A673 (cell line): ENCODE results near the gene KRT8. TPM values are rescaled to one million over a fixed set of nuclear protein-coding genes. Genes with fewer than 3 reads are reported as not detected.

Experiments used
- BruUV-seq: library from RNA; stranded (reverse); fragments of 400-500 nt; replicated peaks from 2 replicates; lab custom pipeline; 2021; lab: Mats Ljungman, UMichigan
- CTCF ChIA-PET: fragments of 300-600 bp; sonication (Branson Sonifier 250); formaldehyde crosslinking; loops from one replicate; lab custom pipeline; 2022; ENCODE audit warnings: antibody characterized with exemption; lab: Charles Lee
- POLR2A ChIA-PET: fragments of 300-600 bp; sonication (Branson Sonifier 250); formaldehyde crosslinking; loops from one replicate; lab custom pipeline; 2022; ENCODE audit warnings: antibody characterized with exemption; ENCODE audit not compliant: low non-redundant PET; lab: Charles Lee
- DNase-seq: peaks from one replicate; pipeline ENCODE4 v3.0.0-alpha.2; 2015; ENCODE audit warnings: low spot score
- H3K27ac ChIP-seq: fragments of 200-600 bp; sonication (generic); 2 replicates; pipeline ENCODE4 v1.5.1; 2016; ENCODE audit warnings: mixed run types, low read depth, mild to moderate bottlenecking, mixed read lengths, antibody characterized with exemption, low read length; ENCODE audit not compliant: poor library complexity, severe bottlenecking
- H3K27me3 ChIP-seq: fragments of 200-600 bp; sonication (generic); replicated peaks from 2 replicates; pipeline ENCODE4 v1.6.1; 2017; ENCODE audit warnings: mixed run types, low read depth, mild to moderate bottlenecking, mixed read lengths, antibody characterized with exemption, low read length; ENCODE audit not compliant: insufficient read depth, poor library complexity
- H3K36me3 ChIP-seq: fragments of 200-600 bp; sonication (generic); 2 replicates; pipeline ENCODE4 v1.6.1; 2016; ENCODE audit warnings: mixed run types, mild to moderate bottlenecking, mixed read lengths, antibody characterized with exemption, low read length; ENCODE audit not compliant: insufficient read depth, poor library complexity, severe bottlenecking
- H3K4me1 ChIP-seq: fragments of 200-600 bp; sonication (generic); 2 replicates; pipeline ENCODE4 v1.6.1; 2017; ENCODE audit warnings: mixed run types, mild to moderate bottlenecking, mixed read lengths, antibody characterized with exemption, low read length; ENCODE audit not compliant: insufficient read depth, poor library complexity, severe bottlenecking
- H3K4me3 ChIP-seq: fragments of 200-600 bp; sonication (generic); 2 replicates; pipeline ENCODE4 v1.5.1; 2016; ENCODE audit warnings: low read depth, mixed run types, mild to moderate bottlenecking, mixed read lengths, low read length; ENCODE audit not compliant: poor library complexity, severe bottlenecking
- H3K9me3 ChIP-seq: fragments of 200-600 bp; sonication (generic); 2 replicates; pipeline ENCODE4 v1.6.1; 2016; ENCODE audit warnings: mixed run types, low read depth, mild to moderate bottlenecking, mixed read lengths, antibody characterized with exemption, low read length; ENCODE audit not compliant: poor library complexity, severe bottlenecking
- CTCF ChIP-seq: fragments of 300-800, 200-600 bp; sonication (generic); conservative IDR thresholded peaks from 2 replicates; pipeline ENCODE4 v1.5.1; 2017; ENCODE audit warnings: low read depth, mild to moderate bottlenecking, antibody characterized with exemption, low read length, moderate library complexity, mixed read lengths
- EZH2 ChIP-seq: fragments of 200-600 bp; sonication (generic); IDR thresholded peaks from 2 replicates; pipeline ENCODE4 v1.6.1; 2017; ENCODE audit warnings: borderline replicate concordance, low read depth, mild to moderate bottlenecking, mixed read lengths, antibody characterized with exemption, low read length; ENCODE audit not compliant: poor library complexity, severe bottlenecking
- intact Hi-C: fragments of 100-400 bp; cut with micrococcal nuclease; formaldehyde crosslinking; loops from one replicate; pipeline ENCODE4 v1.10.0; 2022; ENCODE audit not compliant: unreplicated experiment
- total RNA-seq: library from RNA; stranded (reverse); gene quantifications from 2 replicates; pipeline ENCODE4 v1.2.3, GENCODE V29; 2021

The KRT8 gene
- total RNA-seq, 1 experiment from 2014 or later = 15.4 TPM

- POLR2A ChIA-PET = no interaction called here
These were observed 9.8 kb upstream of the KRT8 start for GRCh38 chr12:52914576-52915121.

GRCh38 chr12:52913431-52913821 lies 8.6 kb upstream of the KRT8 start:
- no peak overlapping the region for H3K4me3 ChIP-seq
- CTCF ChIA-PET = no interaction called here
- POLR2A ChIA-PET = no interaction called here
- intact Hi-C loops = no loop called here
- H3K9me3 ChIP-seq = no peaks in the 10 kb centered on the region
- no peaks in the 10 kb centered on the region for H3K27me3 ChIP-seq
- no TSS peak for BruUV-seq
- H3K36me3 ChIP-seq = no peaks in the 10 kb centered on the region
- TF ChIP-seq EZH2 = no peak
- TF ChIP-seq CTCF = no peak
- H3K27ac ChIP-seq = no peak overlapping the region
- peaks cover 3% of the 10 kb centered on the region for H3K4me1 ChIP-seq
- no peak for DNase-seq

More at GRCh38 chr12:52914576-52915121, 9.8 kb upstream of the KRT8 start:
- no peaks in the 10 kb centered on the region for H3K36me3 ChIP-seq
- no peaks in the 10 kb centered on the region for H3K27me3 ChIP-seq
- CTCF ChIA-PET = no interaction called here
- intact Hi-C loops = no loop called here
- no peaks in the 10 kb centered on the region for H3K4me1 ChIP-seq
- no peak overlapping the region for H3K4me3 ChIP-seq
- H3K27ac ChIP-seq = no peak overlapping the region
- no peak for DNase-seq
- no TSS peak for BruUV-seq
- no peaks in the 10 kb centered on the region for H3K9me3 ChIP-seq
- TF ChIP-seq CTCF (no peak), EZH2 (no peak)

GRCh38 chr12:52912711-52913430 lies 8.0 kb upstream of the KRT8 start:
- Histone ChIP-seq H3K27me3 (no peaks in the 10 kb centered on the region), H3K27ac (no peak overlapping the region), H3K36me3 (no peaks in the 10 kb centered on the region), H3K4me3 (no peak overlapping the region), H3K9me3 (no peaks in the 10 kb centered on the region), H3K4me1 (peaks cover 8% of the 10 kb centered on the region)
- DNase-seq = no peak
- BruUV-seq = no TSS peak
- ChIA-PET CTCF (no interaction called here), POLR2A (no interaction called here)
- TF ChIP-seq CTCF (no peak), EZH2 (no peak)
- intact Hi-C loops = no loop called here
